GM19467 (cell line): ENCODE results near the gene HMG20B.

ENCODE experiments used
- ATAC-seq: cut with Tn5 transposase; IDR thresholded peaks from one replicate; pipeline ENCODE4 v1.9.1; 2021; ENCODE audit warnings: mild to moderate bottlenecking, moderate library complexity; ENCODE audit not compliant: unreplicated experiment

The HMG20B gene

DNA sequence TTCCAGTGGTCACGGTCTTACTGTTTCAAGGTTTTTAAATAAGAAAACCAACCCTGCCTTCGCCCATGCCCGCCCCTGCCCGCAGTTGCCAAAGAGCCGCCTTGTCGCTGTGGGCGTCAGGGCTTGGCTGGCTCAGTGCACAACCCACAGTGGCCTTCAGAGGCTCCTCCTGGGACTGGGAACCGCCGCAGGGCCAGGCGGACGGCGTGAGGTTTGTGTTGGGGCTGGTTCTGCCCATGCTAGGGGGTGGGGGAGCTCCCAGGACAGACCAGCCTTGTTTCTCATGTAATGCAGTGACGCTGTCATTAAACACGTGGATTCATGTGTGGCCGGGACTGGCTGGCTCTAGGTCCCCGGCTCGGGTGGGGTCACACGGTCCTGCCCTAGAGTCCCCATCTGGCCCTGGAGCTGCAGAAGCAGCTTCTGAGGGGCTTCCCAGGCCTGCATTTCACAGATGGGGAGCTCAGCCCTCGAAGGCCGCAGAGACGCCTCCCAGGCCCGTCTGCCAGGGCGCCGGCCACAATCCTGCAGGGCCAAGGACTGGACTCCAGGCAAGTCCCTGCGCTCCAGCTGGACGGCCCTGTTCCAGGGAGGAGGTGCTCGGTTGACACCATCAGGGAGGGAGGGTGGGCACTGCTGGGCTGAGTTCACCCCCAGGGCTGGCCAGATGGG lies 36.2 kb upstream of the HMG20B start:
- ATAC-seq: no peak

DNA sequence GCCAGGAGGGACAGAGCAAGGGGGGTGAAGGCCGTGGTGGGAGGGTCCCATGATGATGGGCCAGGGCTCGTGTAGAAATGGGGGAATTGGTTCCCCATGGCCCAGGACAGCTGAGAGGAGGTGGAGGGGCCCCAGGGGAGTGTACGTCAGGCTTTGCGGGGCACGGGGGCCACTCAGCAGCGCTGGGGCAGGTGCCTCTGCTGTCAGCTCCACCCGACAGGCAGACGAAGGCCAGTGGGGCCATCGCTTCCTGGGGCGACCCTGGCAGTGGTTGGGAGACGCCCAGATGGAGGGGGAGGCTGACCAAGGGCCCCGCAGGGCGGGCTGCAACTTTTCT lies 35.7 kb upstream of the HMG20B start:
- no peak for ATAC-seq

DNA sequence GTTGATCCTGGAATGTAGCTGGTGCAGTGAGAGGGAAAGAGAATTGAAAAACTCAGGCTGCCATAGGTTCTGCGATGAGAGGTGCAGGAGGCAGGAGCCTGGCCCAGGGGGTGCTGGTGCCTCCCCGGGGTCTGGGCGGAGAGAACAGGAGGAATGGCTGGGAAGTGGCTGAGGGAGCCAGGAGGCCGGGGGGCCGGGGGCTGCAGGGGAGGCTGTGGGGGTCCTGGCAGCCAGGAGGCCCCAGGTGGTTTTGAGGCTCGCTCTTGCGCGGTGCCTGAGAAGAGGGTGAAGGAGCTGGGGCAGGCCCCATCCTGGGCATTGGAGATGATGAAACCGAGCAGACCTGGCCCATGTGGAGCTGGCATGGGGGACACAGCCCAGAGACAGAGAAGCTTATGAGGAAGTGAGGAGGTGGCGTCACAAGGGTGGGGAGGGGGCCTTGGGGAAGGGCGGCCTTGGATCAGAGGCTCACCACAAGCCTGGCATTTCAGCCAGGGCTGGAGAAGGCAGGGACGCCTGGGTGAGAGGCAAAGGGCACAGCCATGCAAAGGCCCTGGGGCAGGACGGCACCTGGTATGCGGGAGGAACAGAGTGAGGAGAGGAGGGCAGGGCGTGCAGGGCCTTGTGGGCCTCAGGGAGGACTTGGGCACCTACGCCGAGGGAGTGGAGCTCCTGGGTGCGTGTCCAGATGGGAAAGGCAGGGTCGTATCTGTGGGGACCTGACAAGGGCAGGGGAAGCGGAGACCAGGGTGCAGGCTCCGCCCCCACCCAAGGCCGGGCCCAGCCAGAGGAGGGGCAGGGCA lies 35.1 kb upstream of the HMG20B start:
- no peak for ATAC-seq

DNA sequence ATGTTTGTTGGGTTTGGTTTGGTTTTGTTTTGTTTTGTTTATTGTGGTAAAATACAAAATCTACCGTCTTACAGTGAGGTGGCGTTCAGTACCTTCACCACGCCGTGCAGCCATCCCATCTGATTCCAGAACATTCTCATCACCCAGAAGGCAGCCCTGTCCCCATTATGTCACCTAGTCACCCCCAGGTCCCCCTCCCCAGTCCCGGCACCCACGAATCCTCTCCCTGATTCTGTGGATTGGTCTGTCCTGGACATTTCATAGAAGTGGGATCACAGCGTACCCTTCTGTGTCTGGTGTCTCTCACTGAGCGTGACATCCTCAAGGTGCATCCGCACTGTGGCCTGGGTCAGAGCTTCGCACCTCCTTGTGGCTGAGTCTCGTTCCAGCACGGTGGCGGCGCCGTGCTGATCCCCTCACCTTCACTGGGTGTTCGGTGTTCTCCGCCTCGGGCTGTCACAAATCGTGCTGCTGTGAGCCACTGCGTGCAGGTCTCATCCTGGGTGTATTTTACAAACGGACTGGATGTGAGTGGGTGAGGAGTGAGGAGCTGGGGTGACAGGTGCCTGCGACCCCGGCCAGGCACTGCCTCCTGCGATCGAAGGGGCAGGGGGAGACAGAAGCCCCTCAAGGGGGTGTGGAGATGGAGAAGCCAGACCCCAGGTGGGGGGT lies 34.4 kb upstream of the HMG20B start:
- ATAC-seq: no peak

DNA sequence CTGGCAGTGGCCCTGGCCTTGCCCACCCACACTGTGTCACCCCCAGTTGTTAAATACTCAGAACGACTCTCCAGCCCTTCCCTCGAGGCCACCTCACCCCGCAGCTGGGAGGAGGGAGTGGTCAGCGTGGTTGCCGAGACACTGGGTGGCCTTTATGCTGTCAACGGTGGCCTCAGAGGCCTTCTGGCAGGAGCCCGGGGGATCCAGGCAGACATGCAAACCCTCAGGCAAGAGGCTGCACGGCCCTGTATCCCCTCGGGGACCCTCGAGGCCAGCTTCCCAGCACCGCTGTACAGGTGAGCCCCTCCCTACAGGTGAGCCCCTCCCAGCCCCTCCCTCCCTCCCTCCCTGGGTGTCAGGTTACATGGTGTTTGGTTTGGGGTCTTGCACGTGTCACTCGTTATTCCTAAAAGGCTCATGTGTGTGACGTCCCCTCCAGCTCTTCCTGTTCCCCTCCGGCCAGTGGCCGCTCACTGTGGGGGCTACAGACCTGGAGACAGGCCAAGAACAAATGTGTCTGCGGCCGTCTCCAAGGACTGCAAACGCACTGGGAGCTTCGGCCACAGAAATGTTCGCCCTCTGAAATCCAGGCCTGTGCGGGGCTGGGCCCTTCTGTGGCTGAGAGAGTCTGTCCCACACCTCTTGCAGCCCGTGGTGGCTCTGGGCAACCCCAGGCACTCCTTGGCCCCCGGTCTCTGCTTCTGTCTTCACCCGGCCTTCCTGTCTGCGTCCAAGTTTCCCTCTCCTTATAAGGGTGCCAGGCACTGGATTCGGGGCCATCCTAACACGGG lies 33.6 kb upstream of the HMG20B start, which contains the start of gene TEKTIP1:
TSS of gene TEKTIP1 (plus strand) at position 210 of the 791 bp plus-strand sequence. CDS start at position 214, 4 bp downstream.
- ATAC-seq: no peak

DNA sequence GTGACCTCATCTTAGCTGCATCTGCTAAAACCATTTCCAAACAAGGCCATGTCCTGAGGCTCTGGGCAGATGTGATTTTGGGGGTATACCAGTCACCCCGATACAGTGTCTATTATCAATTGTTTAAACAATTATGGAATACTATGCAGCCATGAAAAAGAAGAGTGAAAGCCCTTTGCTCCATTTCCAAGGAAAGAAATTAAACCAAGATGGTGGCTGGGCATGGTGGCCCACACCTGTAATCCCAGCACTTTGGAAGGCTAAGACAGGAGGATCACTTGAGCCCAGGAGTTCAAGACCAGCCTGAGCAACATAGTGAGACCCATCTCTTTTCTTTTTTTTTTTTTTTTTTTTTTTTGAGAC lies 33.0 kb upstream of the HMG20B start:
- ATAC-seq: no peak

DNA sequence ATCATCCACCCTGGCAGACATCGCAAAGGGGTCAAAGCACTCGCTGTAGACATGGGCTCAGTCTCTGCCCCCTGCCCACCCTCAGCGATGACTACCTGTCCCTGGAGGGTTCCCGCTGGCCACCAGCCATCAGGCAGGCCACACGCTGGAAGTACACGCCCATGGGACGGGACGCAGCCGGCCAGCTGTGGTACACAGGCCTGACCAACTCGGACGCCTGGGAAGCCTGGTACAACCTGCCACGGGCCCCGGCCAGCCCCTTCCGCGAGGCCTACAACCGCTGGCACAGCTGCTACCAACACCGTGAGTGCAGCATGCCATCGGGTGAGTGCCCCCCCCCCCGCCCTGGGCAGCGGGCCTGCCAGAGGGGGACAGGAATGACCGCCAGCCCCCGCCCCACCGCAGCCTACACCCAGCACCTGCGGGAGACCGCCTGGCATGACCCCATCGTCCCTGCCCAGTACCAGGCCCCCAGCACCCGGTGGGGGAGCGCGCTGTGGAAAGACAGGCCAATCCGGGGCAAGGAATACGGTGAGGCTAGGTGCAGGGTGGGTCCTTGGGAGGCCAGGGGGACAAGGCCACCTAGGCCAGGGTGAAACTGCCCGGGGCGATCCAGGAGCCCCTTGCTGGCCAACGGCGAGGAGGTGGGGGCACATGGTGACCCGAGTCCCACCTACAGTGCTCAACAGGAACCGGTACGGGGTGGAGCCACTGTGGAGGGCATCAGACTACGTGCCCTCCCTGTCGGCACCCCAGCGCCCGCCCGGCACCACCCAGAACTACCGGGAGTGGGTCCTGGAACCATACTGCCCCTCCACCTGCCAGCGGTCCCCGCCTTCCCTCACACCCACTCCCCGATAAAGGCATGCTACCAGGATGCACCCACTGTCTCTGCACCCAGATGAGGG lies 29.3 kb upstream of the HMG20B start:
- ATAC-seq: no peak

DNA sequence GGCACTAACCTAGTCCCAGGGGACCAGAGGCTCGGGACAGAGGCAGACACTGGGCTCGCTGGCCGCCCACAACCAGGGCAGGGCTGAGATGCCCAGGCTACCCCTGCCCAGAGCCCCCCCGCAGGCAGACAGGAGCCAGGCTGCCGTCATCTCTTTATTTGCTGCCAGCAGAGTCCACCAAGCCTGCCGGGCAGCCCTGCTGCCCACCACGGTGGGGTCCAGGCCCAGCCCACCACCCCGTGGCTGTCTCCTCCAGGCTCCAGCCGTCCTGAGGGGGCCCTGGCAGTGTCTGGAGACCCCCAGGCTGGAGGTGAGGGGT lies 28.7 kb upstream of the HMG20B start:
- no peak for ATAC-seq

DNA sequence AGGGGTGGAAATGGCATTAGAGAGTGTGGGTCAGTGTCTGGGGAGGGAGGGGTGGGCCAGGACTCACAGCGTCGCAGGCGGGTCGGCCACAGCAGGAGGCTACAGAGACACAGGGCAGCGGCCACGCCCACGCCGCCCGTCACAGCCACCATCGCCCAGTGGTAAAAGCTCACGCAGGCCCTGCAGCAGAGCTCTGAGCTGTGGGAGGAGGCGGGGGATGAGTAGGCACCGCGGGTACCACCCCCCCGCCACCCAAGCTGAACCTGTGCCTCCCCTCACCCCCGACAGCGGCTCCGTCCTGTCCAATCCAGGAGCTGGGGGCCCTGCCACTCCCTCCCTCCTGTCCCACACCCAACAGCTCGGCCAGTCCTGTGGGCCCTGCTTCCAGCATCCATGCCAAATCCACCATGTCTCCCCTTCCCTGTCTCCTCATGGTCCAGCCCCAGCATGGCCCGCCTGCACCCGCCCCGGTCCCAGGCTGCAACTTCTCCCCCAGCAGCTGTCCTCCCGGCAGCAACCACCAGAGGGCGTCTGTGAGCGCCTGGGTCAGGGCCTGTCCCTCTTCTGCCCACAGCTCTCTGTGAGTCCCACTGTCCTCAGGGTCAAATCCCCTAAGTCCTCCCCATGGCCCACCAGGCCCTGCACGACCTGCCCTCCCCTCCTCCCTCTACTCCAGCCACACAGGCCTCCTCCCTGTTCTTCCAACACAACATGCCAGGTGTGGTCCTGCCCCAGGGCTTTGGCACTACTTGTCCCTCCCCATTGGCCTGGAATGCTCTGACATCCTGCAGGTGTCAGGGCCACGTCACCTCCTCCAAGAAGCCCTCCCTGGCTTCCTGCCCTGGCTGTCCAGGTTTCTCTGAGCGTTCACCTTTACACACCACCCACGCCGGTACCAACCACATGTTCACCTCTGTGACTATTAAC lies 27.7 kb upstream of the HMG20B start:
- ATAC-seq: no peak

DNA sequence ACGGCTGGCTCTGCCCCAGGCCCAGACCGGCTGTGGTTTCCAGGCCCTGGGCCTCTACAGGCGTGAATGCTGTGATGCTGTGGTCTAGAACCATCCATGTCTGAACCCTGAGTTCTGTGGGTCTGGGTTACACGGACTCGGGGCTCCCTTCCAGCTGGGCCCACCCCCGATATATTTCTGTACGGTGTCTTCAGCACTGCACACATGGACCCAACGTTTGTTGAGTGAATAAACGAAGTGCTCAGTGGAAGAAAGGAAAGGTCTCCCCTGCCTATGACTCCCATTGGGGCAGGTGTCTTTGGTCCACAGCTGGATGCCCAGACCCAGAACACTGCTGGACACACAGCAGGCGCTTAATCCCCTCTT lies 27.1 kb upstream of the HMG20B start:
- ATAC-seq: no peak

DNA sequence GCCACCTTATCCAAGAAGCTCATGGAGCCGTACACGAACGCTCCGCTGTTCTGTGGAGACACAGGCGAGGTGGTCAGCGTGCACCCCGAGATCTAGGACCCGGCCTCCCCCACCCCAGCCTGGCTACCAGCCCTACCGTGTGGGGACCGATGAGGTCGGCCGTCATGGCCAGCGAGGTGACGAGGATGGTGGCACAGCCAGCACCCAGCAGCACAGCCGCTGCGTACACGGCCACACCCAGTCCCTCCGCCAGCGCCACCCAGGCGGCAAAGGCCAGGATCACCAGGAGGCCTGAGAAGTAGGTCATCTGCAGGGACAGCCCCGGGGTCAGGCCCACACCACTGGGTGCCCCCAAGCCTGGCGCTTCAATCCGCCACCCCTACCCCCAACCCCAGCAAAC lies 26.6 kb upstream of the HMG20B start:
- ATAC-seq: no peak

DNA sequence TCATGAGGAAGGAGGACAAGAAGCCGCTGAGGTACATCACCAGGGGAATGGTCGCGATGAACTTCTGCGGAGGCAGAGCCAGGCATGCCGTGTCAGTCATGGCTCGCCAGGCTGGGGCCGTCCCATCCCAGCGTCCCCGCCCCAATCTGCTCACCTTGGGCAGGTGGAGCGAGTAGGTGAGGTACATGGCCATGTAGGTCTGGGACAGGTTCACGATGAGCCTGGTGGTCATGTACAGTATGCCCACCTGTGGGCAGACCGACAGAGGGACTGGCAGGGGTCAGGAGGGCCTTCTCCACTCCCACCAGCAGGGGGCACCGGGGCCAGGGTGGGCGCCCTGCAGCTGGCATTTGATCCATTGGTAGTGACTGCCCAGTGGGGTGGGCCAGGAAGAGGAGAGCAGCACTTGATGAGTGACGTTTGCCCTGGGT lies 25.4 kb upstream of the HMG20B start:
- no peak for ATAC-seq

DNA sequence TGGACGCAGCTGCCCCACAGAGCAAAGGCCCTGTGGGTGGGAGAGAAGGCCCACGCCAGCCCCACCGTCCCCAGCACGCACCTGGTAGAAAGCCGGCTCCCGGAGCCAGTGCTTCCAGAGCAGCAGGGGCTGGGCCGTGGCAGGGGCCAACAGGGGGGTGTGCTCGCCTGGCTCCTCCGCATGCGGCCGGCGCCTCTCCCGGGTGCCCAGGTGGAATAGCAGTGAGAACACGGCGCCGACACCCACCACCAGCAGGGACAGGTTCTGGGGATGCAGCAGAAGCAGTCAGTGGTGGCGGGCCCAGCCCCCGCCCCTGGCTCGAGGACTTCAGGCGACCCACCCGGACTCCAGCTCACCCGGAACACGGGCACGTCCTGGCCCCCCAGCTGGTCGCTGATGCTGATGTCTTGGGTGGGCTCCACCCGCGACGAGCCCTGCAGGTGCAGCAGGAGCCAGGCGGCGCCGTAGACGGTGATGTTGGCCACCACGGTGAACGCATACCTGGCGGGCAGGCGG lies 24.9 kb upstream of the HMG20B start:
- ATAC-seq: no peak

DNA sequence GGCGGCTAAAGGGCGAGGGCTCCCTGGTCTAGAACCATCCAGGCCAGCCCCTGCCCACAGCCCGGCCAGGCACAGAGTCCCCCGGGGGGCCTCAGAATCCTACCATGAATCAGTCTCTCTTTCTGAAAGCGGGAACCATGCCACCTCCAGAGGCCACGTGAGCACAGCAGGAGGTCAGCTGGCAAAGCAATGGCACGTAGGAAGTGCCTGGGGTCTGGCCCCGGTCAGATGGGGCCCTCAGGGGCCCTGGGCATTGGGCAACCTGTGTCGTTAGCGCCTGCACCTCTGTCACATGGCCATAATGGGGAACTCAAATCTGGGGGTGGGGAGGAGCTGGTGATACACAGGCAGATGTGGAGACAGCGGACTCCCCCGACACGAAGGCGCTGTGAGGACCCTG lies 24.1 kb upstream of the HMG20B start:
- no peak for ATAC-seq

DNA sequence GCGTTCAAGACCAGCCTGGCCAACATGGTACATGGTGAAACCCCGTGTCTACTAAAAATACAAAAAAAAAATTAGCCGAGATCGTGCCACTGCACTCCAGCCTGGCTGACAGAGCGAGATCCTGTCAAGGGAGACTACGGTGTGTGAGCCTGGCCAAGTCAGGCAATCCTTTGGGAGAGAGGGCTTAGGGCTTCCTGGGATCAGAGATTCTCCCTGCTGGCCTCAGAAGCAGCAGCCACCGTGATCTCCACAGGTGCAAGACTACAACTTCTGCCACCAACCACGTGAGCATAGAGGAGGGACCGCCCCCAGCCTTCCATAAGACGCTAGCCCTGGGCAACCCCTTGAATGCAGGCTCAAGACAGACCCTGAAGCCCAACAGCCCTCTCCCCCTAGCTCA lies 22.9 kb upstream of the HMG20B start:
- no peak for ATAC-seq

DNA sequence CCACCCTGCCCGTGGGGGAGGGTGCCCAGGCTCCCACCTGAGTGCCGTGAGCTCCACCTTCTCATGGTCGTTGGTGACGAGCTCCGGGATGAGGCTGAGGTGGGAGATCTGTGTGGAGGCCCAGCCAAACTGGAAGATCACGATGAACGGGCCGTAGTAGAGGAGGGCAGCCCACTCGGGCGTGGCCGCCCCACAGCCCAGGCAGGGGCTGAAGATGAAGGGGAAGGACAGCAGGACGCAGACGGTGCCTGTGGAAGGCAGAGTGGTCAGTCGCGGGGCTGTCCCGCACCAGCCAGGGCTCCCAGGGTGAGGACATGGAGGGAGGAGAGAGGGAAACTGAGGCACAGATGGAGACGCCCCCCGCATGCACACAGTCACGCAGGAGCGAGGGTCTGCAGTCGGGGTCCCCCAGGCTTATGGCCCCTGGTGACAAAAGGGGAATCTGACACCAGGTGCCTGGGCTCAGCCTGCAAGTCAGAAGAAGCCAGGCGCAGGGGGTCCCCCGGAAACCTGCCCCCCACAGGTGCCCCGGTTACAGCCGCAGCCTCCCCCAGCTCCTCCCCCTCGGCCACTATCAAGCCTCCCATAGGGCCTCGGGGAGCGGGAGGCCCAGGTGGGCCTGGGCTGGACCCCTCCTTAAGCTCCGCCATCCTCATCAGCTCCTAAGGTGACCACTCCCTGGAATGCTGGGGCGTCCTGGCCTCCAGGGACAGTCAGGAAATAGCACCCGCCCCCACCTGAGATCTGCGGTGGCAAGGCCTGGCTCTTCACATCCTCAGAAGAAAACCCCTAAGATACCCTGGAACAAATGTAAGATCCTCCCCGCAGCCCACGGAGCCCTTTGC lies 21.6 kb upstream of the HMG20B start:
- ATAC-seq: no peak

DNA sequence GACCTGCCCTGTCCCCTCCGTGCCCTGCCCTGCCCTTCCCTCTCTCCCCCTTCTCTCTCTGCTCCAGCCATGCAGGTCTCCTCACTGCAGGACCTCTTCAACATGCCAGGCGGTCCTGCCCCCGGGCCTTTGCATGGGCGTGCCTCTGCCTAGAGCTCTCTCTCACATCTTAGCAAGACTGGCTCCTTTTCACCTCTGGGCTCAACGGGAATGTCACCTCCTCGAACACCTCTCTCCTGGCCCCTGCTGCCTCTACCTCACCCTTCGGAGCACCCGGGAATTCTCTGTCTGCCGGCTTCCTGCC lies 21.0 kb upstream of the HMG20B start:
- no peak for ATAC-seq

DNA sequence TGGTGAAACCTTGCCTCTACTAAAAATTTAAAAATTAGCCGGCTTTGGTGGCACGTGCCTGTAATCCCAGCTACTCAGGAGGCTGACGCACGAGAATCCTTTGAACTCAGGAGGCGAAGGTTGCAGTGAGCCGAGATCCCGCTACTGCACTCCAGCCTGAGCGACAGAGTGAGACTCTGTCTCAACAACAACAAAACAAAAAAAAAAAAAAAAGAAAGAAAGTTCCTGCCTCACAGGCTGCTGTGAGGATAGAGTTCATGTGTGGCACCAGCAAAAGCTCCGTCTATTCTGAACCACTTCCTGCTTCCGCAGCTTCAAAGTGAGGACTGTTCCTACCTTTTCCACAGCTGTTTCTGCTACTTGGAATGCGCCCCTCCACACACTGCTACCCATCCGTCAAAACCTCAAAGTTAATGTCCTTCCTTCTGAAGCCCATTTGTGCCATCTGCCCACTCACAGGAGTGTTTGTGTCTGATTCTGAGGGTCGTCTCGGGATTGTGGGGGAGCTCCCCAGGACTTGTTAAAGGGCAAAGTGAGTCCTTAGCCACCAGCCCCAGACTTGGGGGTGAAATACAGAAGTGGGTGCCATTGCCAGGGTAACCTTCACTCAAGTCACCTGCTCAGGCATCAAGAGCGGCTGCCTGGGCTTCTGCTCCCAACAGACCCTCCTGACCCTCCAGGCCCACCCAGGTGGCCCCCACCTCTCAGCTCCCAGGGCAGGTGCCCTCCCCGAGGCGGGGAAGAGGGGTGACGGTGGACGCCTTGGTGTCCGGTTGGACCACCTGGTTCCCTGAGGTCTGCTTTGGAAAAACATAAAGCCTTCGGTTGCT lies 18.3 kb upstream of the HMG20B start:
- ATAC-seq: no peak
